Right lobe of liver (tissue), 6 donors: Measurements from ENCODE around the gene SYNE2. TPM values are rescaled to one million over a fixed set of nuclear protein-coding genes. Genes with fewer than 3 reads are reported as not detected.

ENCODE experiments used
- ATAC-seq, 4 donors: fragments of 200-7000 bp; cut with Tn5 transposase; one replicate each; pipeline ENCODE4 v1.9.1; 2020; ENCODE audit warnings: mild to moderate bottlenecking in 4 of 4, moderate library complexity in 4 of 4
- DNase-seq, 3 donors: peaks; one replicate each; pipeline ENCODE4 v3.0.0-alpha.2; 2020
- H3K27ac ChIP-seq, 3 donors: fragments of 200-600 bp; one replicate each; pipeline ENCODE4 v1.8.0; 2022
- H3K27me3 ChIP-seq, 2 donors: fragments of 200-600 bp; one replicate each; pipeline ENCODE4 v1.8.0; 2022
- H3K36me3 ChIP-seq, 4 donors: fragments of 200-600 bp; sonication (generic) in 1 of 4; one replicate each; pipeline versions ENCODE4 v1.5.1 to v1.8.0; 2017 to 2022; ENCODE audit warnings: control low read depth in 1 of 4
- H3K4me1 ChIP-seq, 4 donors: fragments of 200-600 bp; sonication (generic) in 1 of 4; one replicate each; pipeline versions ENCODE4 v1.5.1 to v1.8.0; 2017 to 2022; ENCODE audit warnings: control low read depth in 1 of 4
- H3K4me3 ChIP-seq, 3 donors: fragments of 200-600 bp; one replicate each; pipeline ENCODE4 v1.8.0; 2022
- H3K9me3 ChIP-seq, 4 donors: fragments of 200-600 bp; sonication (generic) in 1 of 4; one replicate each; pipeline versions ENCODE4 v1.5.1 to v1.8.0; 2017 to 2022; ENCODE audit warnings: control low read depth in 1 of 4
- POLR2A ChIP-seq: fragments of 450-650 bp; IDR thresholded peaks from one replicate; pipeline ENCODE4 v1.6.1; 2017; ENCODE audit warnings: antibody characterized with exemption, mild to moderate bottlenecking
- WGBS: methylation state at CpG from one replicate; pipeline ENCODE4 v1.1.6; 2018; ENCODE audit warnings: low coverage, low lambda C conversion rate; ENCODE audit not compliant: insufficient coverage; ENCODE audit errors: missing lambda C conversion rate; 5-methylcytosine and 5-hydroxymethylcytosine counted together
- intact Hi-C, 2 donors: fragments of 100-400 bp; cut with DNase I; formaldehyde crosslinking; loops; one replicate each; pipeline versions ENCODE4 v1.11.2 to v1.14.1; 2022
- total RNA-seq, 6 experiments: library from RNA; depleted of rRNA in 2 of 6; stranded (reverse); fragments of >200 nt in 2 of 6; fragmentation: NEBNext Ultra II Directional in 3 of 6; extraction: Animal tissue kit (Norgen Biotek cat#: 25700) in 3 of 6; gene quantifications; one replicate each; pipeline versions ENCODE4 v1.1.0 to v1.2.4, GENCODE V29; 2016 to 2023
- TF ChIP-seq, protein P1 (sequence below), 4 donors: fragments of 200-600 bp in 3 of 4; fragments of 450-650 bp in 1 of 4; IDR thresholded peaks; one replicate each; pipeline versions ENCODE4 v1.5.1 to v1.8.0; 2016 to 2022; ENCODE audit warnings: antibody characterized with exemption in 4 of 4, mild to moderate bottlenecking in 2 of 4
- donor health status: DM: no; HTN: yes; CAD: no.
- donor health status: DM: no; HTN: no; CAD: no.
- donor health status: DM: no; HTN: no; CAD: no.
- donor health status: DM: no; HTN: yes; CAD: no.
- donor health status: DM: no; HTN: yes; CAD: no.

Gene SYNE2
- total RNA-seq, 6 experiments from 2014 or later, result 34.6 to 118 (median 47.8) TPM

DNA sequence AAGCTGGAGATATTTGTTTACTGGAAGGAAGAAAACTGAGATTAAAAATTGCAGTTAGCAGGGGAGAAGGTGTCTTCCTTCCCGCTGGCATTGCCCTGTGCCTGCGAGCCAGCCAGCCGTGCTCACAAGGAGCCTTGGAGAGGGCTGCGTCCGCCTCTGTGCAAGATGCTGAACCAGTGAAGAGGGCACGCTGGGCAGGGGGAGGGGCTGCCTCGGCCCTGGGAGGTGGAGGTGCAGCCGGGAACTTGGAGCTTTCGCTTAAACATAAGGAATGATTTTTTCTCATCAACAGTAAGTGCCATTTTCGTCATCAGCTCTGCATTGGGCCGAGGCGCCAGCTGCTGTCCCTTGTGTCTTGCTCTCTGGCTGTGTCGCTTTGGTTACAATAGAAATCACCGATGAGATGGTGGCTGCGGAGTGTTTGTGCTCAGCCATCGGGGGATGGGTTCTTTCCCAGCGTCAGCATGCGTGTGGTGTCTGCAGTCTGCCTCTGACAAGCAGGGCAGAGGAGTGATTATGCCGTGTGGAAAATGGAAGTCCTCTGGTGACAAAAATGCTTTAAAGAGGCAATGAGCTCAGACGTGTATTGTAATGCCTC is 344.1 kb downstream of the SYNE2 start:
- Histone ChIP-seq H3K27me3 (no peaks in the 10 kb centered on the region), H3K4me1 (peaks cover 0 to 8% (median 0%) of the 10 kb centered on the region in 4 donors), H3K9me3 (no peaks in the 10 kb centered on the region), H3K4me3 (peak overlapping the region in 2 of 3 donors; percentile 16 to 25), H3K36me3 (peaks cover 0 to 20% (median 2%) of the 10 kb centered on the region in 4 donors), H3K27ac (peak overlapping the region in 1 of 3 donors; percentile 26)
- TF ChIP-seq POLR2A, result no peak
- TF ChIP-seq, protein P1, sequence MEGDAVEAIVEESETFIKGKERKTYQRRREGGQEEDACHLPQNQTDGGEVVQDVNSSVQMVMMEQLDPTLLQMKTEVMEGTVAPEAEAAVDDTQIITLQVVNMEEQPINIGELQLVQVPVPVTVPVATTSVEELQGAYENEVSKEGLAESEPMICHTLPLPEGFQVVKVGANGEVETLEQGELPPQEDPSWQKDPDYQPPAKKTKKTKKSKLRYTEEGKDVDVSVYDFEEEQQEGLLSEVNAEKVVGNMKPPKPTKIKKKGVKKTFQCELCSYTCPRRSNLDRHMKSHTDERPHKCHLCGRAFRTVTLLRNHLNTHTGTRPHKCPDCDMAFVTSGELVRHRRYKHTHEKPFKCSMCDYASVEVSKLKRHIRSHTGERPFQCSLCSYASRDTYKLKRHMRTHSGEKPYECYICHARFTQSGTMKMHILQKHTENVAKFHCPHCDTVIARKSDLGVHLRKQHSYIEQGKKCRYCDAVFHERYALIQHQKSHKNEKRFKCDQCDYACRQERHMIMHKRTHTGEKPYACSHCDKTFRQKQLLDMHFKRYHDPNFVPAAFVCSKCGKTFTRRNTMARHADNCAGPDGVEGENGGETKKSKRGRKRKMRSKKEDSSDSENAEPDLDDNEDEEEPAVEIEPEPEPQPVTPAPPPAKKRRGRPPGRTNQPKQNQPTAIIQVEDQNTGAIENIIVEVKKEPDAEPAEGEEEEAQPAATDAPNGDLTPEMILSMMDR (IDR thresholded peaks at IDR 0.05), result no peak
- ATAC-seq, result peak; percentile 30 to 68 (median 55)
- intact Hi-C loops, result no loop called here
- 19% methylated on average over 4 of the region's 20 CpGs for WGBS
- peak in 2 of 3 donors; percentile 42 to 59 for DNase-seq

DNA sequence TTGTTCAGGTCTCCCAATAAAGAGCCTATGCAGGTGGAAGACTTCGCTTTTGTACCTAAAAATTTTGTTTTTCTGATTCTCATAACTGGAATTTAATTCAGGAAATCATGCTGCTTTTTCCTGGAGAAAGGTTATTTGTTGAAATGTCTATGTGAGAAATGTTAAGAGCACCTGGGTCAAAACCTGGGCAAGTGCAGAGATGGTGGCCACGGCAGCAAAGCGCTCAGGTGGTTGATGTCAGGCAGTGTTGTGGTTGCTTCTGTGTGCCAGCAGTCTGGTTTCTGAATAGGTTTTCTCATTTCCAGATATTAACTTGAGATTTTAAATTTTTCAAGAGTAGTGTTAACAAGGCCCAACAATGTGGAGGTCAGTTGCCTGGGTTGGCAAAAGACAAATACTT is 345.2 kb downstream of the SYNE2 start:
- H3K27ac ChIP-seq, result peak overlapping the region in 1 of 3 donors; percentile 26
- H3K9me3 ChIP-seq, result no peaks in the 10 kb centered on the region
- DNase-seq (no peak), ATAC-seq (no peak)
- H3K4me3 ChIP-seq, result no peak overlapping the region
- intact Hi-C loops, result no loop called here
- peaks cover 0 to 8% (median 0%) of the 10 kb centered on the region in 4 donors for H3K4me1 ChIP-seq
- peaks cover 0 to 23% (median 4%) of the 10 kb centered on the region in 4 donors for H3K36me3 ChIP-seq
- H3K27me3 ChIP-seq, result no peaks in the 10 kb centered on the region
- WGBS, result 97% methylated on average over 3 of the region's 3 CpGs
- no peak for TF ChIP-seq POLR2A
- TF ChIP-seq, protein P1 (IDR thresholded peaks at IDR 0.05), result no peak

DNA sequence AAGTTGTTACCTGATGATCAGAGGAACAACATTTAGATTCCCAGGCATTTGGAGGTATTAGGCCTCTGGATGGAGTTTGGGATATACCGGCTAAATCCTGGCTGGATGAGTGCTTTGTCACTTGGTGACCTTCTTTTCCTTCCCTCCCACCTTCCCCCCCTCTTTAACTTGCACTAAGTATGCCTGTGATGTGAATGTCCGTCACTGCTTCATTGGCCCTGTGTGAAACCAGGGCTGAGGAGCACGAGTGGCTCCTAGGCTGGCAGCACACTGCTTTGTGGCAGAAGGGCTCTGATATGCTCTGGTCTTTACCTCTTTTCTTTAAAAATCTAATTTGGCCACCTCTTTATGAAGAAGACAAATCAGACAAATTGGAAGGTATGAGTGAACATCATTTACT is 345.7 kb downstream of the SYNE2 start:
- peak in 1 of 4 donors; percentile 5 for ATAC-seq
- H3K4me1 ChIP-seq, result peaks cover 0 to 8% (median 0%) of the 10 kb centered on the region in 4 donors
- 75% methylated on average over 2 of the region's 3 CpGs for WGBS
- no peak overlapping the region for H3K4me3 ChIP-seq
- TF ChIP-seq, protein P1 (IDR thresholded peaks at IDR 0.05), result no peak
- no peak for TF ChIP-seq POLR2A
- peaks cover 0 to 25% (median 5%) of the 10 kb centered on the region in 4 donors for H3K36me3 ChIP-seq
- no peak overlapping the region for H3K27ac ChIP-seq
- no peaks in the 10 kb centered on the region for H3K9me3 ChIP-seq
- intact Hi-C loops, result no loop called here
- no peak for DNase-seq
- H3K27me3 ChIP-seq, result no peaks in the 10 kb centered on the region

DNA sequence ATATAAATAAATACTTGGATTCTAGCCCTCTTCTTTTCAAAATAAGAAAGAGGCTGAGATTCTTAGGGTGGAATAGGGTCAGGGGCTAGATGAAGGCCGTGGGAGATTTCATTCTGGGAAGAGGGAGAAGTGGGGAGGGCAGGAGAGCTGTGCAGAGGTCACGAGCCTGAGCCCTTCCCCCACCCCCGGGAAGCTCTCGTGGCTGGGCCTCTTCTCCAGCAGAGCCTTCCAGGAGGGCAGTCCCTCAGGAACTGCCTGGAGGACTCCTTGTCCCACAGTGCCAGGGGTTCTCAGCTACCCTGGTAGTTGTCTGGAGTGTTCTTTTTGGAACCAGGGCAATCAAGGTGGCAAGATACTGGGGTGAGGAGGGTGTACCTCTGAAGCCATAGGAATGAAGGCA is 347.4 kb downstream of the SYNE2 start:
- Histone ChIP-seq H3K4me3 (no peak overlapping the region), H3K27ac (peak overlapping the region in 1 of 3 donors; percentile 6), H3K27me3 (no peaks in the 10 kb centered on the region), H3K4me1 (peaks cover 0 to 8% (median 0%) of the 10 kb centered on the region in 4 donors), H3K36me3 (peaks cover 0 to 25% (median 5%) of the 10 kb centered on the region in 4 donors), H3K9me3 (no peaks in the 10 kb centered on the region)
- DNase-seq (peak in 1 of 3 donors; percentile 50), ATAC-seq (peak; percentile 18 to 49 (median 40))
- WGBS, result 54% methylated on average over 3 of the region's 4 CpGs
- intact Hi-C loops, result no loop called here
- TF ChIP-seq, protein P1 (IDR thresholded peaks at IDR 0.05), result no peak
- no peak for TF ChIP-seq POLR2A
